HCT116 (cell line): Measurements from ENCODE around the gene WT1.

Source experiments
- EZH2 ChIP-seq: fragments of 200-600 bp; sonication (generic); IDR thresholded peaks from 2 replicates; pipeline ENCODE4 v1.6.1; 2017; ENCODE audit warnings: antibody characterized with exemption, mixed run types
- POLR2A ChIP-seq: IDR thresholded peaks from 2 replicates; pipeline ENCODE4 v1.7.0; 2011; ENCODE audit warnings: borderline replicate concordance; ENCODE audit not compliant: insufficient read depth, insufficient read length; ENCODE audit errors: extremely low read depth
- POLR2AphosphoS5 ChIP-seq: IDR thresholded peaks from 2 replicates; pipeline ENCODE4 v1.6.1; 2011; ENCODE audit warnings: mild to moderate bottlenecking, low read depth, low read length, moderate library complexity
- RAD21 ChIP-seq: IDR thresholded peaks from 2 replicates; pipeline ENCODE4 v1.6.1; 2012; ENCODE audit warnings: low read depth, mild to moderate bottlenecking
- SIN3A ChIP-seq: IDR thresholded peaks from 2 replicates; pipeline ENCODE4 v1.6.1; 2012; ENCODE audit warnings: low read depth
- TF ChIP-seq, protein P1 (sequence below), 3 experiments: fragments of 200-600 bp in 1 of 3; sonication (generic) in 1 of 3; IDR thresholded peaks in 2 of 3; conservative IDR thresholded peaks in 1 of 3; 2 replicates each; pipeline ENCODE4 v1.5.1; 2012 to 2017; ENCODE audit warnings: low read depth in 2 of 3, low read length in 2 of 3, antibody characterized with exemption in 1 of 3, borderline replicate concordance in 1 of 3, control low read depth in 1 of 3, mild to moderate bottlenecking in 1 of 3, mixed read lengths in 1 of 3, mixed run types in 1 of 3, moderate library complexity in 1 of 3; ENCODE audit not compliant: insufficient read depth in 1 of 3

DNA sequence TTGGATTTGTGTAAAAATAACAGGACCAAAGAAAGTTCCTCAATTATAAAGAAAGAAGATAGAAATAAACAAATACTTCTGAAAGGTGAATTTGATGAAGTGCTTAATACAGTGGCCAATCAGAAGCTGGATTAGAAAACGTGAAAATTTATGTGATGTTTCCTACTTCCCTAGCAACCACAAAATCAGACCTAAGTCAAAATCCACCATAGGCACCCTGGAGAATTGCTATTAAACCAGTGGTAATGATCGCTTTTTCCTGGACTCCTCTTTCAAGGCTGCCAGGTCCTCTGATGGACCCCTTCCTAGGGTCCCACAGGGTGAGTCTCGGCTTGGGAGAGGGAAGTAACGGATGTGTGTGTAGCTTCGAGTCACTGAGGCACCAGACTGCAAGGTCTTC, 9.6 kb downstream of the WT1 start:
- TF ChIP-seq EZH2 (no peak), RAD21 (no peak), POLR2AphosphoS5 (no peak), POLR2A (no peak), SIN3A (no peak)
- TF ChIP-seq, protein P1, sequence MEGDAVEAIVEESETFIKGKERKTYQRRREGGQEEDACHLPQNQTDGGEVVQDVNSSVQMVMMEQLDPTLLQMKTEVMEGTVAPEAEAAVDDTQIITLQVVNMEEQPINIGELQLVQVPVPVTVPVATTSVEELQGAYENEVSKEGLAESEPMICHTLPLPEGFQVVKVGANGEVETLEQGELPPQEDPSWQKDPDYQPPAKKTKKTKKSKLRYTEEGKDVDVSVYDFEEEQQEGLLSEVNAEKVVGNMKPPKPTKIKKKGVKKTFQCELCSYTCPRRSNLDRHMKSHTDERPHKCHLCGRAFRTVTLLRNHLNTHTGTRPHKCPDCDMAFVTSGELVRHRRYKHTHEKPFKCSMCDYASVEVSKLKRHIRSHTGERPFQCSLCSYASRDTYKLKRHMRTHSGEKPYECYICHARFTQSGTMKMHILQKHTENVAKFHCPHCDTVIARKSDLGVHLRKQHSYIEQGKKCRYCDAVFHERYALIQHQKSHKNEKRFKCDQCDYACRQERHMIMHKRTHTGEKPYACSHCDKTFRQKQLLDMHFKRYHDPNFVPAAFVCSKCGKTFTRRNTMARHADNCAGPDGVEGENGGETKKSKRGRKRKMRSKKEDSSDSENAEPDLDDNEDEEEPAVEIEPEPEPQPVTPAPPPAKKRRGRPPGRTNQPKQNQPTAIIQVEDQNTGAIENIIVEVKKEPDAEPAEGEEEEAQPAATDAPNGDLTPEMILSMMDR (IDR thresholded peaks at IDR 0.05 in 2 of 3, conservative IDR thresholded peaks at IDR 0.05 in 1 of 3; ENCODE audit: borderline replicate concordance in 1 of 3, insufficient read depth in 1 of 3, low read depth in 2 of 3, low read length in 2 of 3), result no peak
